Neural cell (in vitro differentiated cells): ENCODE measurements around the gene ENDOD1. TPM values are rescaled to one million over a fixed set of nuclear protein-coding genes. Genes with fewer than 3 reads are reported as not detected.

Source experiments
- H2AFZ ChIP-seq: fragments of 200-600, 300-800 bp; sonication (generic), shearing (Covaris generic); 2 replicates; pipeline ENCODE4 v1.6.0; 2014; ENCODE audit warnings: low read depth, mild to moderate bottlenecking, antibody characterized with exemption, low read length, moderate library complexity
- H3F3A ChIP-seq: fragments of 200-600 bp; shearing (Covaris generic); 2 replicates; pipeline ENCODE4 v1.6.1; 2016; ENCODE audit warnings: mild to moderate bottlenecking, moderate library complexity, mixed read lengths, antibody characterized with exemption, low read length; ENCODE audit not compliant: insufficient read depth, poor library complexity, severe bottlenecking
- H3K27ac ChIP-seq: fragments of 200-600, 300-800 bp; sonication (generic), shearing (Covaris generic); 2 replicates; pipeline ENCODE4 v1.5.1; 2014; ENCODE audit warnings: mild to moderate bottlenecking, low read length, moderate library complexity
- H3K27me3 ChIP-seq: fragments of 300-800, 200-600 bp; sonication (generic), shearing (Covaris generic); 2 replicates; pipeline ENCODE4 v1.6.0; 2014; ENCODE audit warnings: mild to moderate bottlenecking, low read depth, low read length, moderate library complexity; ENCODE audit not compliant: insufficient read depth
- H3K36me3 ChIP-seq: fragments of 300-800, 200-600 bp; sonication (generic), shearing (Covaris generic); 2 replicates; pipeline ENCODE4 v1.5.1; 2014; ENCODE audit warnings: mild to moderate bottlenecking, antibody characterized with exemption, low read length, moderate library complexity; ENCODE audit not compliant: insufficient read depth
- H3K4me2 ChIP-seq: fragments of 300-800, 200-600 bp; sonication (generic), shearing (Covaris generic); 2 replicates; pipeline ENCODE4 v1.6.0; 2014; ENCODE audit warnings: mild to moderate bottlenecking, low read length
- H3K4me3 ChIP-seq: fragments of 300-800, 200-600 bp; sonication (generic), shearing (Covaris generic); 2 replicates; pipeline ENCODE4 v1.5.1; 2014; ENCODE audit warnings: mild to moderate bottlenecking, low read length, moderate library complexity
- H3K79me2 ChIP-seq: fragments of 200-600 bp; shearing (Covaris generic); replicated peaks from 2 replicates; pipeline ENCODE4 v1.6.0; 2014; ENCODE audit warnings: mild to moderate bottlenecking, low read length, moderate library complexity; ENCODE audit not compliant: insufficient read depth
- H3K9ac ChIP-seq: fragments of 300-800, 200-600 bp; sonication (generic), shearing (Covaris generic); 2 replicates; pipeline ENCODE4 v1.6.1; 2016; ENCODE audit warnings: mild to moderate bottlenecking, low read length, mixed read lengths
- H3K9me2 ChIP-seq: fragments of 200-600 bp; shearing (Covaris generic); 2 replicates; pipeline ENCODE4 v1.6.1; 2016; ENCODE audit warnings: mild to moderate bottlenecking, low read length, mixed read lengths; ENCODE audit not compliant: insufficient read depth
- H3K9me3 ChIP-seq: fragments of 200-600, 300-800 bp; sonication (generic), shearing (Covaris generic); 2 replicates; pipeline ENCODE4 v1.6.1; 2016; ENCODE audit warnings: mild to moderate bottlenecking, mixed run types, low read length, moderate library complexity, mixed read lengths
- H4K20me1 ChIP-seq: fragments of 200-600 bp; shearing (Covaris generic); 2 replicates; pipeline ENCODE4 v1.6.1; 2016; ENCODE audit warnings: mild to moderate bottlenecking, mixed run types; ENCODE audit not compliant: insufficient read depth
- EP300 ChIP-seq: fragments of 450-650 bp; conservative IDR thresholded peaks from 2 replicates; pipeline ENCODE4 v1.6.1; 2014; ENCODE audit warnings: antibody characterized with exemption, mild to moderate bottlenecking, moderate library complexity; ENCODE audit not compliant: poor library complexity, severe bottlenecking
- EZH2 ChIP-seq: fragments of 200-600, 300-800 bp; shearing (Covaris generic), sonication (generic); IDR thresholded peaks from 2 replicates; pipeline ENCODE4 v1.6.1; 2014; ENCODE audit warnings: antibody characterized with exemption, low read length, borderline replicate concordance, mild to moderate bottlenecking; ENCODE audit not compliant: insufficient read depth, poor library complexity, severe bottlenecking
- MXI1 ChIP-seq: fragments of 450-650 bp; conservative IDR thresholded peaks from 2 replicates; pipeline ENCODE4 v1.6.1; 2014; ENCODE audit warnings: antibody characterized with exemption, mild to moderate bottlenecking; ENCODE audit not compliant: poor library complexity, severe bottlenecking
- POLR2AphosphoS5 ChIP-seq: IDR thresholded peaks from 2 replicates; pipeline ENCODE4 v1.6.1; 2012
- RAD21 ChIP-seq: fragments of 450-650 bp; conservative IDR thresholded peaks from 2 replicates; pipeline ENCODE4 v1.6.1; 2014; ENCODE audit warnings: antibody characterized with exemption, mild to moderate bottlenecking, moderate library complexity
- SMC3 ChIP-seq: fragments of 450-650 bp; conservative IDR thresholded peaks from 2 replicates; pipeline ENCODE4 v1.6.1; 2014; ENCODE audit warnings: antibody characterized with exemption, mild to moderate bottlenecking, moderate library complexity; ENCODE audit not compliant: poor library complexity
- TAF1 ChIP-seq: IDR thresholded peaks from 2 replicates; pipeline ENCODE4 v1.6.1; 2012; ENCODE audit warnings: low read depth
- polyA plus RNA-seq: library from polyadenylated mRNA; depleted of rRNA; stranded (reverse); fragments of >200 nt; gene quantifications from 2 replicates; pipeline ENCODE4 v1.2.3, GENCODE V29; 2014
- TF ChIP-seq, protein P1 (sequence below): IDR thresholded peaks from 2 replicates; pipeline ENCODE4 v1.6.1; 2012; ENCODE audit warnings: borderline replicate concordance
- TF ChIP-seq, protein P2 (sequence below): fragments of 450-650 bp; IDR thresholded peaks from 2 replicates; pipeline ENCODE4 v1.5.1; 2014; ENCODE audit warnings: antibody characterized with exemption, mild to moderate bottlenecking, moderate library complexity; ENCODE audit not compliant: poor library complexity, severe bottlenecking

ENDOD1 gene
- polyA plus RNA-seq, 1 donor from 2014 or later, result 4.9 TPM

DNA sequence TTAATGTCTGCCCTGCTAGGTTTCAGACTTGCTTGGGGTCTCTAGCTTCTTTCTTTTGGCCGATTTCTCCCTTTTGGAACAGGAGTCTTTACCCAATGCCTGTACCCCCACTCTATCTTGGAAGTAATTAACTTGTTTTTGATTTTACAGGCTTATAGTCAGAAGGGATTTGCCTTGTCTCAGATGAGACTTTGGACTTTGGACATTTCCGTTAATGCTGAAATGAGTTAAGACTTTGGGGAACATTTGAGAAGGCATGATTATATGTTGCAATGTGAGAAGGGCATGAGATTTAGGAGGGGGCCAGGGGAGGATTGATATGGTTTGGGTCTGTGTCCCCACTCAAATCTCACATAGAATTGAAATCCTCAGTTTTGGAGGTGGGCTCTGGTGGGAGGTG lies 35.3 kb upstream of the ENDOD1 start:
- Histone ChIP-seq H3K27ac (no peak overlapping the region), H3K9me2 (no peaks in the 10 kb centered on the region), H3K9me3 (no peaks in the 10 kb centered on the region), H4K20me1 (no peaks in the 10 kb centered on the region), H3F3A (no peaks in the 10 kb centered on the region), H2AFZ (no peak overlapping the region), H3K4me3 (no peak overlapping the region), H3K4me2 (no peak overlapping the region), H3K9ac (no peak overlapping the region), H3K27me3 (no peaks in the 10 kb centered on the region), H3K36me3 (no peaks in the 10 kb centered on the region), H3K79me2 (no peaks in the 10 kb centered on the region)
- TF ChIP-seq, protein P1, sequence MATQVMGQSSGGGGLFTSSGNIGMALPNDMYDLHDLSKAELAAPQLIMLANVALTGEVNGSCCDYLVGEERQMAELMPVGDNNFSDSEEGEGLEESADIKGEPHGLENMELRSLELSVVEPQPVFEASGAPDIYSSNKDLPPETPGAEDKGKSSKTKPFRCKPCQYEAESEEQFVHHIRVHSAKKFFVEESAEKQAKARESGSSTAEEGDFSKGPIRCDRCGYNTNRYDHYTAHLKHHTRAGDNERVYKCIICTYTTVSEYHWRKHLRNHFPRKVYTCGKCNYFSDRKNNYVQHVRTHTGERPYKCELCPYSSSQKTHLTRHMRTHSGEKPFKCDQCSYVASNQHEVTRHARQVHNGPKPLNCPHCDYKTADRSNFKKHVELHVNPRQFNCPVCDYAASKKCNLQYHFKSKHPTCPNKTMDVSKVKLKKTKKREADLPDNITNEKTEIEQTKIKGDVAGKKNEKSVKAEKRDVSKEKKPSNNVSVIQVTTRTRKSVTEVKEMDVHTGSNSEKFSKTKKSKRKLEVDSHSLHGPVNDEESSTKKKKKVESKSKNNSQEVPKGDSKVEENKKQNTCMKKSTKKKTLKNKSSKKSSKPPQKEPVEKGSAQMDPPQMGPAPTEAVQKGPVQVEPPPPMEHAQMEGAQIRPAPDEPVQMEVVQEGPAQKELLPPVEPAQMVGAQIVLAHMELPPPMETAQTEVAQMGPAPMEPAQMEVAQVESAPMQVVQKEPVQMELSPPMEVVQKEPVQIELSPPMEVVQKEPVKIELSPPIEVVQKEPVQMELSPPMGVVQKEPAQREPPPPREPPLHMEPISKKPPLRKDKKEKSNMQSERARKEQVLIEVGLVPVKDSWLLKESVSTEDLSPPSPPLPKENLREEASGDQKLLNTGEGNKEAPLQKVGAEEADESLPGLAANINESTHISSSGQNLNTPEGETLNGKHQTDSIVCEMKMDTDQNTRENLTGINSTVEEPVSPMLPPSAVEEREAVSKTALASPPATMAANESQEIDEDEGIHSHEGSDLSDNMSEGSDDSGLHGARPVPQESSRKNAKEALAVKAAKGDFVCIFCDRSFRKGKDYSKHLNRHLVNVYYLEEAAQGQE, result no peak
- no peak for TF ChIP-seq RAD21
- TF ChIP-seq TAF1, result no peak
- TF ChIP-seq EZH2, result no peak
- TF ChIP-seq, protein P2, sequence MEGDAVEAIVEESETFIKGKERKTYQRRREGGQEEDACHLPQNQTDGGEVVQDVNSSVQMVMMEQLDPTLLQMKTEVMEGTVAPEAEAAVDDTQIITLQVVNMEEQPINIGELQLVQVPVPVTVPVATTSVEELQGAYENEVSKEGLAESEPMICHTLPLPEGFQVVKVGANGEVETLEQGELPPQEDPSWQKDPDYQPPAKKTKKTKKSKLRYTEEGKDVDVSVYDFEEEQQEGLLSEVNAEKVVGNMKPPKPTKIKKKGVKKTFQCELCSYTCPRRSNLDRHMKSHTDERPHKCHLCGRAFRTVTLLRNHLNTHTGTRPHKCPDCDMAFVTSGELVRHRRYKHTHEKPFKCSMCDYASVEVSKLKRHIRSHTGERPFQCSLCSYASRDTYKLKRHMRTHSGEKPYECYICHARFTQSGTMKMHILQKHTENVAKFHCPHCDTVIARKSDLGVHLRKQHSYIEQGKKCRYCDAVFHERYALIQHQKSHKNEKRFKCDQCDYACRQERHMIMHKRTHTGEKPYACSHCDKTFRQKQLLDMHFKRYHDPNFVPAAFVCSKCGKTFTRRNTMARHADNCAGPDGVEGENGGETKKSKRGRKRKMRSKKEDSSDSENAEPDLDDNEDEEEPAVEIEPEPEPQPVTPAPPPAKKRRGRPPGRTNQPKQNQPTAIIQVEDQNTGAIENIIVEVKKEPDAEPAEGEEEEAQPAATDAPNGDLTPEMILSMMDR, result no peak
- no peak for TF ChIP-seq EP300
- TF ChIP-seq POLR2AphosphoS5, result no peak
- no peak for TF ChIP-seq MXI1
- no peak for TF ChIP-seq SMC3

DNA sequence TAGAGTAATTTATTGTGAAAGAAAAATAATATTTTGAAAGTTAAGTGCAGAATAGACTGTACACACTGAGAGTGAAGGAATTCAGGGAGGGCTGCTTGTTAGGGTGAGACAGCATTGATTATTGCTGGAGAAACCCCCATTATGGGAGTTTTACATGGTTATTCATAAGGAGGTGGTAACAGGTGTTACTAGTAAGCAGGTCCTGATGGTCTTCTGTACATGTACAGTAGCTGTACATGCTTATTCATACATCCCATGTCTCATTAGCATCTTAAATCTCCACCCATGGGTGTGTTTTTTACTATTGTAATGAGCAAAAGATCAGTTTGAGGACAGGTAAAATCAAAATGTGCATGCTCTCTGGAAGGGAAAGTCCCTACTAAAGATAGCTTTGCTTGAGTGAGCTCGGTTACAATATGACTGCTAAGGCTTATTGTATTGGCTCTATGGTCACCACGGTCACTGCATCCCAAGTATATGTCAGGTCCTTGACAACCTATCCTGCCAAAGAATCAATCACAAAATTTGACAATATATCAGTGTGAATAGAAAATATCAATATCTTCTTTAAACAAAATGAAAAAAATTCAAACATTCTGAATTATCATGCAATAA lies 34.3 kb upstream of the ENDOD1 start:
- Histone ChIP-seq H4K20me1 (no peaks in the 10 kb centered on the region), H3K36me3 (no peaks in the 10 kb centered on the region), H3K4me3 (no peak overlapping the region), H3K9me3 (no peaks in the 10 kb centered on the region), H3K4me2 (no peak overlapping the region), H3K79me2 (no peaks in the 10 kb centered on the region), H3K27me3 (no peaks in the 10 kb centered on the region), H3K9ac (no peak overlapping the region), H3K9me2 (no peaks in the 10 kb centered on the region), H2AFZ (no peak overlapping the region), H3K27ac (no peak overlapping the region), H3F3A (no peaks in the 10 kb centered on the region)
- TF ChIP-seq MXI1, result no peak
- TF ChIP-seq SMC3, result no peak
- TF ChIP-seq POLR2AphosphoS5, result no peak
- no peak for TF ChIP-seq EP300
- TF ChIP-seq, protein P2, result no peak
- TF ChIP-seq, protein P1, result no peak
- no peak for TF ChIP-seq EZH2
- TF ChIP-seq TAF1, result no peak
- TF ChIP-seq RAD21, result no peak
